Mesangial cell (primary cell): ENCODE measurements around the gene C11orf87. TPM values are rescaled to one million over a fixed set of nuclear protein-coding genes. Genes with fewer than 3 reads are reported as not detected.

Experiments
- total RNA-seq: library from RNA; depleted of rRNA; stranded (reverse); fragments of >200 nt; gene quantifications from 2 replicates; pipeline ENCODE4 v1.2.3, GENCODE V29; 2015

The C11orf87 gene
- not detected in 2 replicates for total RNA-seq

GRCh38 chr11:109421981-109422869, at the start of gene C11orf87:
Gene C11orf87 (plus strand): TSS chr11:109422190. CDS start chr11:109423634, 1,444 bp downstream.

